Effector memory CD4-positive, alpha-beta T cell (primary cell): ENCODE measurements around the gene TNFSF15.
"Not testable (repeated sequence)": the region's sequence is repeated elsewhere in the genome, so short reads cannot be mapped to it uniquely, and the experiment has no call there.

Experiments
- DNase-seq, 3 donors: peaks; one replicate each; pipeline ENCODE4 v3.0.0-alpha.2; 2020
- H3K27ac ChIP-seq: 2 replicates; pipeline ENCODE4 v1.7.0; 2013; ENCODE audit warnings: mild to moderate bottlenecking, low read length, moderate library complexity; ENCODE audit not compliant: insufficient read depth, poor library complexity, severe bottlenecking
- H3K27me3 ChIP-seq: replicated peaks from 2 replicates; pipeline ENCODE4 v1.7.0; 2013; ENCODE audit warnings: mild to moderate bottlenecking, low read length; ENCODE audit not compliant: insufficient read depth, control insufficient read depth, poor library complexity, severe bottlenecking
- H3K36me3 ChIP-seq: 2 replicates; pipeline ENCODE4 v1.7.0; 2013; ENCODE audit warnings: mild to moderate bottlenecking, low read length, moderate library complexity; ENCODE audit not compliant: control insufficient read depth, insufficient read depth
- H3K4me1 ChIP-seq: 2 replicates; pipeline ENCODE4 v1.7.0; 2013; ENCODE audit warnings: low read length, mild to moderate bottlenecking; ENCODE audit not compliant: control insufficient read depth, insufficient read depth, poor library complexity, severe bottlenecking
- H3K4me3 ChIP-seq: 2 replicates; pipeline ENCODE4 v1.7.0; 2013; ENCODE audit warnings: low read length, low read depth, mild to moderate bottlenecking; ENCODE audit not compliant: insufficient read depth, poor library complexity, severe bottlenecking
- H3K9me3 ChIP-seq: 2 replicates; pipeline ENCODE4 v1.7.0; 2013; ENCODE audit warnings: mild to moderate bottlenecking, low read length, moderate library complexity; ENCODE audit not compliant: control insufficient read depth

Gene TNFSF15

GRCh38 chr9:114742947-114743346, 62.9 kb downstream of the TNFSF15 start:
- no peaks in the 10 kb centered on the region for H3K4me1 ChIP-seq
- H3K9me3 ChIP-seq, result no peaks in the 10 kb centered on the region
- H3K4me3 ChIP-seq, result no peak overlapping the region
- no peaks in the 10 kb centered on the region for H3K27me3 ChIP-seq
- no peak overlapping the region for H3K27ac ChIP-seq
- H3K36me3 ChIP-seq, result no peaks in the 10 kb centered on the region
- DNase-seq, result no peak

GRCh38 chr9:114741521-114741920, 64.3 kb downstream of the TNFSF15 start:
- H3K36me3 ChIP-seq, H3K27ac ChIP-seq, H3K4me1 ChIP-seq, H3K4me3 ChIP-seq, H3K27me3 ChIP-seq, DNase-seq, H3K9me3 ChIP-seq: not testable (repeated sequence)

- peak; percentile 50 to 61 (median 51) for DNase-seq
- Histone ChIP-seq H3K27me3 (no peaks in the 10 kb centered on the region), H3K4me1 (peaks cover 11% of the 10 kb centered on the region), H3K4me3 (no peak overlapping the region), H3K36me3 (no peaks in the 10 kb centered on the region), H3K9me3 (no peaks in the 10 kb centered on the region), H3K27ac (no peak overlapping the region)
These were observed 67.1 kb downstream of the TNFSF15 start for GRCh38 chr9:114738581-114739316.

DNA sequence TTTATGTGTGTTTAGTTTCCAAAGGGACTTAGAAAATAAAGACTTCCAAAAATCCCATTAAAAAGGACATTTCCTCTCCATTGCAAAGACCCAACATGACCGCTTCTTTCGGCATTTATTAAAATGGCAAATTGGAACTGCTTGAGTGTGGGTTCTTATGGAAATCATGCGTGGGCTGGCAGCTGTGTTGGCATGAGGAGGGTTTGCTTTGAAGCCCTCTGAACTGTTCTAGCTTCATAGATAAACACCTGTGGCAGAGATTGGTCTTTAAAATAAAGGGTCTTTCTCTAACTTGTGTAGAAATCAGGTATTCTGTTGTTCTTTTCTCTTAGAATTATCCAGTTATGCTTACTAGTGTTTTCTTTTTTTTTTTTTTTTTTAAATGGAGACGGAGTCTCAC, 68.0 kb downstream of the TNFSF15 start:
- peaks cover 11% of the 10 kb centered on the region for H3K4me1 ChIP-seq
- H3K27ac ChIP-seq, result no peak overlapping the region
- no peaks in the 10 kb centered on the region for H3K9me3 ChIP-seq

DNA sequence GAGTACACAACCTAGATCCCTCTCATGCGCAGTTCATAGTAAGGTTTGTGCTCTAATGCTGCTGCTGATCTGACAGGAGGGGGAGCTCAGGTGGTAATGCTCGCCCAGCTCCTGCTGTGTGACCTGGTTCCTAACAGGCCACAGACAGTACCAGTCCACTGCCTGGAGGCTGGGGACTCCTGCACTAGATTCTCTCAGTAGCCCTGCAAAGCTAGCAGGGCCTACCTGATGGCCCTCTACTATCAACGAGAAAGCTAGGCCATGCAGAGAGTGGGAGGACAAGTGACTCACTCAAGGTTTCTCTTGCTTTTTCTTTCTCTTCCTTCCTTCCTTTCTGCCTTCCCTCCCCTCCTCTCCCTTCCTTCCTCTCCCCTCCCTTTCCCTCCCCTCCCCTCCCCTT, 68.7 kb downstream of the TNFSF15 start:
- H3K27ac ChIP-seq, result no peak overlapping the region
- no peaks in the 10 kb centered on the region for H3K36me3 ChIP-seq
- no peaks in the 10 kb centered on the region for H3K9me3 ChIP-seq
- no peak for DNase-seq
- H3K4me3 ChIP-seq, result no peak overlapping the region
- no peaks in the 10 kb centered on the region for H3K27me3 ChIP-seq
- peaks cover 11% of the 10 kb centered on the region for H3K4me1 ChIP-seq

More for the DNA sequence above, 68.0 kb downstream of the TNFSF15 start:
- Histone ChIP-seq H3K36me3 (no peaks in the 10 kb centered on the region), H3K4me3 (no peak overlapping the region), H3K27me3 (no peaks in the 10 kb centered on the region)
- no peak for DNase-seq

DNA sequence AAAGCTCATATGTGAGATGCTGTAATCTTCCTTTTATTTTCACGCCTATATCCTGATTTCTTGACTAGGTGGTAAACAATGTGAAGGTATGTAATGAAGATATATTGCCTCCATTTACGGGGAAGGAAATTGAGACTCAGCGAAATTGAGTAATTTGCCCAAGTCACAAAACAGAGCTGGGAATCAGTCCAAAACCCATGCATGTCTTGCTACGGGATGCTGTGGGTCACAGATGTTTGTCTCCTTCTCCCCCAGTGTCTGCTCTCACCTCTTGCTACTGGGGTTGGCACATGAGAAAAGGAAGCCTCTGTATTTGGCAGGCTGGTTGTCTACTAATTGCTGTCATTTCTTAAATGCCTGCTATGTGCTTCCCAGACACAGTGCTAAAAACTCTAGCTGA, 70.1 kb downstream of the TNFSF15 start:
- no peaks in the 10 kb centered on the region for H3K27me3 ChIP-seq
- no peaks in the 10 kb centered on the region for H3K36me3 ChIP-seq
- peaks cover 11% of the 10 kb centered on the region for H3K4me1 ChIP-seq
- no peaks in the 10 kb centered on the region for H3K9me3 ChIP-seq
- peak overlapping the region; percentile 34 for H3K27ac ChIP-seq
- no peak overlapping the region for H3K4me3 ChIP-seq
- DNase-seq, result no peak

- H3K27me3 ChIP-seq, H3K36me3 ChIP-seq, DNase-seq, H3K9me3 ChIP-seq: not testable (repeated sequence)
- Histone ChIP-seq H3K4me1 (peaks cover 11% of the 10 kb centered on the region), H3K4me3 (peak overlapping the region; percentile 10), H3K27ac (peak overlapping the region; percentile 34)
These were observed 70.7 kb downstream of the TNFSF15 start for GRCh38 chr9:114735139-114735538.
